Measurements from ENCODE around the gene SGCG. TPM values are rescaled to one million over a fixed set of nuclear protein-coding genes. Genes with fewer than 3 reads are reported as not detected.

The SGCG gene
- total RNA-seq, 1 donor from 2014 or later, result not detected

DNA sequence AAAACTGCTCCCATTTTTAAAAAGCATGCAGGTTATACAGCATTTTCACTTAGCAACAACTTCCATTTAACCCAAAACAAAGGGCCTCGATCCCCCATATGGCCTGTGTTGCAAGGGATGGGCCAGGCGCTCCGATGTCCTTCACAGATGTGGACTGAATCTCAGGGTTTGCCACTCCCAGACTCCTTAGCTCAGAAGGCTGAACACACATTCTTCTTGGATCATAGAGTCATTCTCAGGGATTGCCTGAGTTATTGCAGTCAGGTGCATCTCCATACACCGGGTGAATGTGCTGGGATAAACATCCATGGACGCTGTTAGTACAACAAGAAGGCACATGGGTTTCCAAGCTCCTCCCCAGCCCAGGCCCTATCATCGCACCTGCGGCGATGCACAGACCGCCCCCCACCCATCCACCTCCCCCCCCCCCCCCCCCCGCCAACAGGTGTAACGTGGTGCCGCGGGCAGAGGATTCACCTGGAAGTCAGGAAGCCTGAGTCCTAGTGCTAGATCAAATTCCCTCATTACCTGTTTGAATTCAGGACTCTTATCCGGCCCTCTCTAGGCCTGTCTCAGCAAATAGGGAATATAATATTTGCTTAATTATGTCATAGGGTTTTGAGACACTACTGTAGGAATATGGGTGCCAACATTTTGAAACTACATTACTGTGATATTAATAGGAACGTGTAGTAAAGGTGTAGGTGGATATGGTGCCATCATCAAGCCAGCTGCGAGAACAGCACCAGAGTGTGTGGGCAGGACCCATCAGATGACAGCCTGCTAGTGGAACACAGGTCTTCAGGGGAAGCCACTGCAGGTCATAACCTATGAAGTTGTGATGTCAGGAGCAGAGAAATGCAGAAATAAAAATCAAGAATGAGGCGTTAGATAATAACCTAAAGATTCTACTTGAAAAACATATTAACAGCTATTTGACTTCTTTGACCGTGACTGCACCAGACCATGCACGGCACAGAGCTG is 141.9 kb downstream of the SGCG start:
- peaks cover 23% of the 10 kb centered on the region for H3K4me1 ChIP-seq
- no peak overlapping the region for H3K4me3 ChIP-seq
- no peaks in the 10 kb centered on the region for H3K27me3 ChIP-seq
- no peaks in the 10 kb centered on the region for H3K9me3 ChIP-seq
- no peak for TF ChIP-seq CTCF (IDR thresholded peaks at IDR 0.05)
- no peak for TF ChIP-seq POLR2A (IDR thresholded peaks at IDR 0.05)
- no peak for TF ChIP-seq POLR2AphosphoS5 (IDR thresholded peaks at IDR 0.05; ENCODE audit: insufficient read depth in 1 of 2, low read depth in 1 of 2)
- H3K36me3 ChIP-seq, result no peaks in the 10 kb centered on the region
- DNase-seq (ENCODE audit: extremely low spot score in 2 of 2), result no peak
- intact Hi-C loops (cut with DNase I), result loop anchor here (5.0 kb wide), 1 partner anchor 290 kb away; no protein-coding TSS in a partner anchor
- no peak overlapping the region for H3K27ac ChIP-seq

GRCh38 chr13:23323946-23324709 is 143.3 kb downstream of the SGCG start:
- Histone ChIP-seq H3K9me3 (no peaks in the 10 kb centered on the region), H3K27me3 (no peaks in the 10 kb centered on the region), H3K36me3 (no peaks in the 10 kb centered on the region), H3K27ac (no peak overlapping the region), H3K4me3 (no peak overlapping the region), H3K4me1 (peaks cover 20% of the 10 kb centered on the region)
- DNase-seq (ENCODE audit: extremely low spot score in 2 of 2), result no peak
- intact Hi-C loops (cut with DNase I), result loop anchor here (5.0 kb wide), 1 partner anchor 288 kb away; no protein-coding TSS in a partner anchor
- TF ChIP-seq POLR2AphosphoS5 (IDR thresholded peaks at IDR 0.05; ENCODE audit: insufficient read depth in 1 of 2, low read depth in 1 of 2) (no peak), POLR2A (IDR thresholded peaks at IDR 0.05) (no peak), CTCF (IDR thresholded peaks at IDR 0.05) (no peak)

DNA sequence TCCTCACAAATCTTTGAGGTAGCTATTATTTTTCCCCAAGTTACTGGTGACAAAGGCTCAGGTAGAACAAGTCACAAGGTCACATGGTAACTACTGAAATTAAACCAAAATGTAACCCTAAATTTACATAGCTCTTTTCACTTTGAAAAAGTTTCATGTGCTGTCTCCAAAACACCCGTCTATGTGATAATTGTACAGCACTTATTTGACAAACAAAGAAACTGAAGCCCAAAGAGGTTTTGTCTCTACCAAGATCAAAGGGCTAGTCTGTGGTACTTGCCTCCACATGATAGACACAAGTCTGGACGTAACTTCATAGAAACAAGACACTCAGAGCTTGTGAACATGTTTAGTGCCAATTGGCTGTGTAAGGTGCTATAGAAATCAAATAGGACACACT is 144.4 kb downstream of the SGCG start:
- intact Hi-C loops (cut with DNase I), result no loop called here
- no peak overlapping the region for H3K4me3 ChIP-seq
- no peaks in the 10 kb centered on the region for H3K36me3 ChIP-seq
- H3K9me3 ChIP-seq, result no peaks in the 10 kb centered on the region
- TF ChIP-seq POLR2A (IDR thresholded peaks at IDR 0.05) (no peak), POLR2AphosphoS5 (IDR thresholded peaks at IDR 0.05; ENCODE audit: insufficient read depth in 1 of 2, low read depth in 1 of 2) (no peak), CTCF (IDR thresholded peaks at IDR 0.05) (no peak)
- no peaks in the 10 kb centered on the region for H3K27me3 ChIP-seq
- no peak overlapping the region for H3K27ac ChIP-seq
- no peak for DNase-seq (ENCODE audit: extremely low spot score in 2 of 2)
- peaks cover 14% of the 10 kb centered on the region for H3K4me1 ChIP-seq

DNA sequence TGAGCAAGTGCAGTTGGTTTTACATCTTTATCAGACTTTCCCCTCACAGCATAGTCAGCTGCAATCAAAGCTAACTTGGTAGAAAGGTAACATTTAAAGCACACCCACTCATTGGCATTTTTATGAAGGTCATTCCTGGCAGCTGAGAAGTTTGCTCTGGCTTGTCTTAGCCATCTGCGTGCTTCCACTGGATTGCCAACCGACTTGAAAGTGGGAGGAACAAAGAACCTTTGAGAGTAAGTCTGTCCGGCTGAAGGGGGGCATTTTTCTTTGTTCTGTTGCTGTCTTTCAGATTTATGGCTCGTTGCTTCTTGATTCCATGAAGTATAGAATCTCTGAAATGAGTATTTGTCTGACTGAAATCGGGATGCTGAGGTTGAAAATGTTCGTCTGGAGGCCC is 149.6 kb downstream of the SGCG start:
- no peak for DNase-seq (ENCODE audit: extremely low spot score in 2 of 2)
- intact Hi-C loops (cut with DNase I), result no loop called here
- no peaks in the 10 kb centered on the region for H3K36me3 ChIP-seq
- H3K27me3 ChIP-seq, result no peaks in the 10 kb centered on the region
- H3K4me1 ChIP-seq, result no peaks in the 10 kb centered on the region
- TF ChIP-seq CTCF (IDR thresholded peaks at IDR 0.05) (no peak), POLR2A (IDR thresholded peaks at IDR 0.05) (no peak), POLR2AphosphoS5 (IDR thresholded peaks at IDR 0.05; ENCODE audit: insufficient read depth in 1 of 2, low read depth in 1 of 2) (no peak)
- no peak overlapping the region for H3K27ac ChIP-seq
- H3K9me3 ChIP-seq, result peaks cover 7% of the 10 kb centered on the region
- H3K4me3 ChIP-seq, result no peak overlapping the region

All from vagina (tissue), 2 donors.